SK-N-SH treated with all-trans-retinoic acid at 6 μM for 48 hours (cell line): ENCODE measurements around the gene PSMF1.

ENCODE experiments used
- ATAC-seq: fragments of 200-7000 bp; cut with Tn5 transposase; 3 replicates; pipeline ENCODE4 v1.9.1; 2020; ENCODE audit warnings: mild to moderate bottlenecking, moderate library complexity
- ARNTL ChIP-seq: fragments of 450-650 bp; formaldehyde crosslinking; IDR thresholded peaks from 2 replicates; pipeline ENCODE4 v1.5.0; 2020; ENCODE audit warnings: low read depth, mild to moderate bottlenecking, moderate library complexity, borderline replicate concordance
- BACH2 ChIP-seq: fragments of 250-450 bp; sonication (Bioruptor Pico); IDR thresholded peaks from 2 replicates; pipeline ENCODE4 v1.9.0; 2021; ENCODE audit warnings: mild to moderate bottlenecking, borderline replicate concordance
- CREB5 ChIP-seq: fragments of 250-450 bp; sonication (Bioruptor Pico); IDR thresholded peaks from 2 replicates; pipeline ENCODE4 v1.5.1; 2020; ENCODE audit warnings: low read depth, mild to moderate bottlenecking, moderate library complexity
- CSDC2 ChIP-seq: fragments of 250-450 bp; sonication (Bioruptor Pico); IDR thresholded peaks from 2 replicates; pipeline ENCODE4 v1.5.0; 2020; ENCODE audit warnings: mild to moderate bottlenecking, moderate library complexity
- ESRRG ChIP-seq: fragments of 250-450 bp; sonication (Bioruptor Pico); IDR thresholded peaks from 2 replicates; pipeline ENCODE4 v1.6.1; 2021; ENCODE audit warnings: mild to moderate bottlenecking
- GLIS3 ChIP-seq: fragments of 250-450 bp; sonication (Bioruptor Pico); IDR thresholded peaks from 2 replicates; pipeline ENCODE4 v1.5.0; 2020; ENCODE audit warnings: mild to moderate bottlenecking, moderate library complexity
- ISL1 ChIP-seq: fragments of 250-450 bp; sonication (Bioruptor Pico); IDR thresholded peaks from 2 replicates; pipeline ENCODE4 v2.1.2; 2022; ENCODE audit warnings: mild to moderate bottlenecking, moderate library complexity
- OSR1 ChIP-seq: fragments of 250-450 bp; sonication (Bioruptor Pico); IDR thresholded peaks from 2 replicates; pipeline ENCODE4 v1.8.0; 2022; ENCODE audit warnings: moderate library complexity, mild to moderate bottlenecking, inconsistent platforms
- PATZ1 ChIP-seq: fragments of 250-450 bp; sonication (Bioruptor Pico); IDR thresholded peaks from 2 replicates; pipeline ENCODE4 v1.8.0; 2020; ENCODE audit warnings: mild to moderate bottlenecking, moderate library complexity, borderline replicate concordance
- POU6F1 ChIP-seq: fragments of 250-450 bp; sonication (Bioruptor Pico); IDR thresholded peaks from 2 replicates; pipeline ENCODE4 v1.8.0; 2021; ENCODE audit warnings: low read depth, mild to moderate bottlenecking, moderate library complexity, borderline replicate concordance
- PPARA ChIP-seq: fragments of 250-450 bp; sonication (Bioruptor Pico); IDR thresholded peaks from 2 replicates; pipeline ENCODE4 v1.5.0; 2020; ENCODE audit warnings: mild to moderate bottlenecking, borderline replicate concordance
- RARB ChIP-seq: fragments of 250-450 bp; sonication (Bioruptor Pico); IDR thresholded peaks from 2 replicates; pipeline ENCODE4 v1.8.0; 2021; ENCODE audit warnings: mild to moderate bottlenecking, moderate library complexity
- SNAI2 ChIP-seq: fragments of 250-450 bp; sonication (Bioruptor Pico); IDR thresholded peaks from 2 replicates; pipeline ENCODE4 v1.5.0; 2020; ENCODE audit warnings: mild to moderate bottlenecking, moderate library complexity
- TCF4 ChIP-seq: fragments of 250-450 bp; sonication (Bioruptor Pico); IDR thresholded peaks from 2 replicates; pipeline ENCODE4 v1.8.0; 2021; ENCODE audit warnings: mild to moderate bottlenecking, moderate library complexity, borderline replicate concordance
- TSHZ2 ChIP-seq: fragments of 250-450 bp; sonication (Bioruptor Pico); IDR thresholded peaks from 2 replicates; pipeline ENCODE4 v1.5.0; 2020; ENCODE audit warnings: mild to moderate bottlenecking, moderate library complexity
- ZC3H10 ChIP-seq: fragments of 250-450 bp; sonication (Bioruptor Pico); IDR thresholded peaks from 2 replicates; pipeline ENCODE4 v1.5.1; 2021; ENCODE audit warnings: mild to moderate bottlenecking, moderate library complexity
- ZFP30 ChIP-seq: fragments of 450-650 bp; formaldehyde crosslinking; IDR thresholded peaks from 2 replicates; pipeline ENCODE4 v1.5.0; 2022; ENCODE audit warnings: mild to moderate bottlenecking, moderate library complexity
- ZNF565 ChIP-seq: fragments of 450-650 bp; formaldehyde crosslinking; conservative IDR thresholded peaks from 2 replicates; pipeline ENCODE4 v1.5.0; 2020; ENCODE audit warnings: low read depth, mild to moderate bottlenecking, moderate library complexity
- ZNF70 ChIP-seq: fragments of 450-650 bp; formaldehyde crosslinking; IDR thresholded peaks from 2 replicates; pipeline ENCODE4 v1.5.0; 2020; ENCODE audit warnings: mild to moderate bottlenecking, moderate library complexity
- ZNF8 ChIP-seq: fragments of 450-650 bp; formaldehyde crosslinking; IDR thresholded peaks from 2 replicates; pipeline ENCODE4 v1.5.0; 2020; ENCODE audit warnings: mild to moderate bottlenecking, moderate library complexity

Gene PSMF1

GRCh38 chr20:1212023-1212422, 93.6 kb downstream of the PSMF1 start (continued):
- TF ChIP-seq PATZ1 (CRISPR knock-in tag) (no peak), ESRRG (CRISPR knock-in tag) (no peak), PPARA (CRISPR knock-in tag) (no peak), ZNF8 (CRISPR knock-in tag) (no peak), ISL1 (CRISPR knock-in tag) (no peak), GLIS3 (CRISPR knock-in tag) (no peak)

GRCh38 chr20:1212607-1213396, 94.4 kb downstream of the PSMF1 start:
- peak; percentile 99 for ATAC-seq
- TF ChIP-seq CSDC2 (CRISPR knock-in tag), result no peak
- TF ChIP-seq ISL1 (CRISPR knock-in tag), result no peak
- no peak for TF ChIP-seq POU6F1 (CRISPR knock-in tag)
- no peak for TF ChIP-seq TCF4
- TF ChIP-seq ZNF70 (CRISPR knock-in tag), result no peak
- no peak for TF ChIP-seq SNAI2 (CRISPR knock-in tag)
- no peak for TF ChIP-seq ZC3H10 (CRISPR knock-in tag)
- no peak for TF ChIP-seq ARNTL (CRISPR knock-in tag)
- TF ChIP-seq TSHZ2, result no peak
- no peak for TF ChIP-seq OSR1 (CRISPR knock-in tag)
- TF ChIP-seq BACH2 (CRISPR knock-in tag), result no peak

- ATAC-seq, result no peak
- TF ChIP-seq ZFP30 (CRISPR knock-in tag) (no peak), GLIS3 (CRISPR knock-in tag) (no peak), ARNTL (CRISPR knock-in tag) (no peak), PPARA (CRISPR knock-in tag) (no peak), RARB (CRISPR knock-in tag) (no peak), ZNF565 (no peak), CSDC2 (CRISPR knock-in tag) (no peak), OSR1 (CRISPR knock-in tag) (no peak), TSHZ2 (no peak), ZC3H10 (CRISPR knock-in tag) (no peak), PATZ1 (CRISPR knock-in tag) (no peak), SNAI2 (CRISPR knock-in tag) (no peak), TCF4 (no peak), ZNF70 (CRISPR knock-in tag) (no peak), CREB5 (no peak)
- TF ChIP-seq, all 23 proteins: peak for 0
Measured at GRCh38 chr20:1214838-1215261, 96.4 kb downstream of the PSMF1 start.
